Ammon's horn (tissue), 1 donor: ENCODE results near the gene LRPAP1.

Experiments
- DNase-seq: peaks from one replicate; pipeline ENCODE4 v3.0.0-alpha.2; 2016; ENCODE audit warnings: low spot score

The LRPAP1 gene

DNA sequence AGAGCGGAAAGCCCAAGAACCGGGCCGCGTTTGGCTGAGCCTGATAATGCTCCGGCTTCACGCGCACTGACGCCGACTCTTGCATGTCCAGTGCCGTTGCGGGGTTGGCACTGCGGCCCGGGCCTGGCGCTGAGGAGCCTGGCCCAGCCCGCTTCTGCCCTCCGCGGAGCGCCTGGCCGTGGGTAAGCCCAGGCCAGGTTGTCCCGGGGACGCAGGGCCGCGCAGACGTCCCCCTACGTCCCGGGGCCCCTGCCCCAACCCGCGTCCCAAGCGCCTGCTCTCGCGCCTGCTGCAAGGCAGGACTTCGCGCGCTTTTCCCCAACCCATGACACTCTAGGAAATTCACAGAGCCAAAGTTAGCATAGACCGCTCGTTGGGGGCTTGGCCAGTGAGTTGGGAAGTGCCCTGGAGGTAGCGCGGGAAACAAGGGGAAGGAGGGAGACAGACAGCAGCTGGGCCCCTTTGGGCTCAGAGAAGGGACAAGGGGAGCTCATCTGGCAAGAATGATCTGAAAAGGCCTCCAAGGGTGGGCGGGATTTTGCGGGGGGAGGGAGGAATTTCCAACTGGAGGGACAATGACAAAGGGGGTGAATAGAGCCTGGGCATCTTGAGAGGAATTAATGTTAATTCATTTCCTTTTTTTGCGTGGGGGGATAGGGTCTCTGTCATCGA lies 665 bp upstream of the LRPAP1 start:
- no peak for DNase-seq

DNA sequence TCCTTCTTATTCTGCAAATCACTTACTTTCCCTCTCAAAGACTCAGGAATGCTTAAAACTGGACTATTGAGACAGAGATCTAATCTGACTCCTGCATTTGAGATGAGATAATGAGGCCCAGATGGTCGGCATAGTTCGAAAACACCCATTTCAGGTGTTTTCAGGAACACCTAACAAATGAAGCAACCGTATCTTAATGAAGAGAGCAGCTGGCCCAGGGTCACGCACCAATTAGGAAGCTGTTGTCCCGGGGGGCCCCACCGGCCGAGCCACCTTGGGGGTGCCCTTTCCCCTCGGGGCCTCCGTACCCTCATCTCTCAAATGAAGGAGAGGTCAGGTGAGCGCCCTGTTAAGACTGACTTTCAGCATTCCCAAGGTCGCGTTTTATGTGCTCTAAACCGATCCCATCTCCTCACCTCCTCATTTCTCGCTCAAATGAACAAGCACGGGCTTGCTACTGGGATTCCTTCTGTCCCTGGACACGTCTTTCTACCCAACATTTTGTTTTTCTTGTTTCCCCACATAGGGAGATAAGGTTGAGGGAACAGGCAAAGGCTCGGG lies 824 bp downstream of the LRPAP1 start:
- DNase-seq, result no peak

DNA sequence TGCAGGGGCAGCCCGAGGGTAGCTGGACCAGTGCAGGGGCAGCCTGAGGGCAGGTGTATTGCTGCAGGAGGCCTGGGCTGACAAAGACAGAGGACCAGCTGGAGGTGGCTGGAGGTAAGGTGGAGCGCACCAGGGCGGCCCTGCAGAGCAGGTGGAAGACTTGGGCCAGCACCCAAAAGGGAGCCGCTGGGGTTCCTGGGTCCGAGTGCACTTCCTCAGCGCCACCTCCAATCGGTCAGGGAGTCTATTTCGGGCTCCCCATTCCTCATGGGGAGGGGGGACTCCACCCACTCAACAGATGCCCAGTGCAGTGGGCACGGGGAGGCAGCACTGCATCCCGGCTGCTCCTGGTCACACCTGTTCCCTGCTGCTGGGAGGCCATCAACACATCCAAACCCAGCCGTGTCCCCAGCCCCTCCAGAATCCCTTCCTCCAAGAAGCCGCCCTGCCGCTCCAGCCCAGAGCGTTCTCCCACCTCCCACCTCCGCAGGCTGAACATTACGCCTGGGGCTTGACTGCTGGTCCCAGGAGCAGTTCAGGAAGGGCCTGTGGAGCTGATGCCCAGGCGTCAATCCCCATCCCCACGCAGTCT lies 1.5 kb downstream of the LRPAP1 start:
- DNase-seq, result no peak

DNA sequence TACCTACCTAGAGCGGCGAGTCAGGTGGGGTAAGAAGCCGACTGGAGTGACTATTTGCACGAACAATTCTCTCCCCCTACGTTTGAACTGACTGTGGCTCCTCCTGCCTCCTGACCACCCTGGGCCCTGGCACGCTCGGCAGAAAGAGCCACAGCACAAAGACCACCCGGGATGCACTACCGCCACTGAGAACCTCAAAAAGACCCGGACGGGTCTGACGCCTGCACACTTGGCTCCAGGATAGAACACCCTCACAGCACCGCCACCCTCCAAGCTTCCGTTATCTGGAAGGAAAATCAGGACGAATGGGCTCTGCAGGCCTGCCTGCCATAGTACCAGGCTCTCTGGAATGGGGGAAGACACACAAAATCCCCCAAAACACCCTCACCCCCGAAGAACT lies 2.2 kb downstream of the LRPAP1 start:
- DNase-seq, result no peak

DNA sequence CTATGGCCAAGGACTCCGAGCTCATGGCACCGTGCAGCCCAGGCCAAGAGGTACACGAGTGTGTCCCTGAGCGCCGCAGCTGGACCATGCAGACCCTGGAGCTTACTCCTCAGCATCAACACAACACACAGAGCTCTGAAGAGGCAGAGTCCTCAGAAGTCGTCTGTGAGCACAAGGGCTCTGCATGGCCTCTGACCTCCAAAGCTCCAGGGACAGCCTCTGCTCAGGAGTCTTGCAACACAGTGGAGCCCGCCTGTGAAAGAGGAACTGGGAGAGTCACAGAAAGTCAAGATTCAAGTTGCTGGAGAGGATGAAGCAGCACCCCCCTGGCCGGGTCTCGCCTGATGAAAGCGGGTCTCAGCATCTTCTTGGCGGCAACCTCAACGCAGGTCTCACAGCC lies 2.9 kb downstream of the LRPAP1 start:
- DNase-seq, result peak; percentile 66

DNA sequence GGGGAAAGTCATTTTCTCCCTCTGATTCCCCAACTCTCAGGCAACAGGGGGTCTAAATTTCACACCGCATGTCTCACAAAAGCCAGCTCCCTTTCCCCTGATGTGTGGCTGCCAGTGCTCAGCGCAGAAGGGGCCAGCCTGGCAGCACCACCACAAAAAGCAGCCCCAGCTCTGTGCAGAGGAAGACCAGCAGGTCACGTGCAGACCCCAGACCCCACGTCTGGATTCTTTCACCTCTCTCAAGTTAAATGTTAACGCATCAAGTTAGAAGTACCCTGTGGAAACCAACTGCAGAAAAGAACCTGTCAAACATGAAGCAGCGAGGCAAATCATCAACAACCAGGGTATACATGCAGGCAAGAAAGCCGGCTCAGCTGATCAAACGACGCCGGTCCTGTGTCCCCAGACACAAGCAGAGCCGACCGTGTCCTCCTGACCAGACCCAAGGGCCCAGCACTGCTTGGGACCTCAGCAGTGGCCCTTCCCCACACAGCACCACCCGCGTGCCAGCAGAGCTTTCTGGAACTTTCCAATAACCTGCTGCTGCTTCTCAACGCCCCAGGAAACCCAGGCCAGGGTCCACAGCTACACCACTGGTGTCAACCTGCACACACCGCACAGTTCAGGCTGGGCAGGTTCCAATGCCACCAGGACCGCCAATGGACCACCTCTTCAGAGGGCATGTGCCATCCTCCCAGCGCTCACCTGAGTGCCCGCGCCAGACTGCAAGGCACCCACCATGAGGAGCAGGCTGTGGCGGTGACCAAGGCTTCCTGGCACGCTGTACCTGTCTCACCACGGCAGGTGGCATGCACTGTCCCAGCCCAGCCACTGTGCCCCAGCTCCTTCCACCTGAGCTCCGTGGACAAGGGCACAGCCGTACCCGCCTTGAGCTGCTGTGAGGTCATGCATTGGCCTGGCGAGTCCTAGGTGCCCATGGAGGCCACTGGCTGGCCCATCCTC lies 4.0 kb downstream of the LRPAP1 start:
- peak; percentile 2 for DNase-seq

DNA sequence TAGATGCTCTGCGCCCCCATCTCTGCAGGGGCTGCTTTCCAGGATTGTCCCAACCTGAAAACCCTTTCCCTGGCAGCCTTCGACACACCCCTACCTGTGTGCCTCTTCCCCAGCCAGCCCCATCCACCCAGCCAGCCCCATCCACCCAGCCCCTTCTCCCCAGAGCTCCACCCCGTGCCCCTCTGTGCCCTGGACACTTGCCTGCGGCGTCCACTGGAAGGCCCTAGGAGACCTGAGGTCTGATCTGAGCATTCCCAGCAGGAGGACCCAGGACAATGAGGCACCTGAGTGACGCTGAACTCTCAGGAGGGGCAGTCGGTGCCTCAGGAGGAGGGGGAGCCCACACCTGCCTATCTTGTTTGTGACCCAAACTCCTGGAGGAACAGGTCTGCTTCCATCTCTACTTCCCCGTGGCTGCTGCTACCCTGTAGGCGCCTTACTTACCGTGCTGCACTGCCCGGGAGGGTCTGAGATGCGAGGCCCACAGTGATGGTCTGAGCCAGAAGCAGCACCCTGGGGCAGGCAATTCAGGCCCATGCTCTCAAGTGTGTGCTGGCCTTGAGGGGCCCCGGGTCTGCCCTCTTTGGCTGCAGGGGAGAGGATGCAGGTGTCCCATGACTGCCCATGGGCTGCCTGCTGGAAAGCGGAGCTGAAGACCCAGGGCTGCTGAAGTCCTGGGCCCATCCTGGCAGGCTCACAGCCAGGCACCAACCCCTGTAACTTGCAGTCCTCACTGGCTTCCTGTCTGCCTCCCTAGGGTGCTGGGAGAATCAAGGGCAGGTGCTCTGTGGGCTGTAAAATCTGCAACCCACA lies 4.9 kb downstream of the LRPAP1 start:
- no peak for DNase-seq

DNA sequence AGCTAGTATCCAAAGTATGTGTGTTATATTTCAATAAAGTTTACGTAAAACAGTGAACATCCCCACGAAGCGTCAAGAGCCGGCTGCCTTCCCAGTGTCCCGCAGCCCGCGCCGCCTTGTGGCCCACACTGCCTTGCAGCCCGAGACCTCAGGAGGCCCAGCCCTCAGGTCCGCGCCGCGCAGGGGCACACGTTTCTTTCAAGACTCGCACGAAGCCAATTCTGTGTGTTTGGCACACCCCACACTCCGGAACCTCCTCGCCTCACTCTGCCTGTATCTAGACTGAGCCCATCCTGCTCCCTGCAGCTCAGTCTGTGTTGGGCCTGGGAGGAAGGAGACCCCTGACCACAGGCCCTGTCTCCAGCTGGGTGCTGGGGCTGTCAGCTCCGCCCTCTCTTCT lies 5.8 kb downstream of the LRPAP1 start:
- no peak for DNase-seq

DNA sequence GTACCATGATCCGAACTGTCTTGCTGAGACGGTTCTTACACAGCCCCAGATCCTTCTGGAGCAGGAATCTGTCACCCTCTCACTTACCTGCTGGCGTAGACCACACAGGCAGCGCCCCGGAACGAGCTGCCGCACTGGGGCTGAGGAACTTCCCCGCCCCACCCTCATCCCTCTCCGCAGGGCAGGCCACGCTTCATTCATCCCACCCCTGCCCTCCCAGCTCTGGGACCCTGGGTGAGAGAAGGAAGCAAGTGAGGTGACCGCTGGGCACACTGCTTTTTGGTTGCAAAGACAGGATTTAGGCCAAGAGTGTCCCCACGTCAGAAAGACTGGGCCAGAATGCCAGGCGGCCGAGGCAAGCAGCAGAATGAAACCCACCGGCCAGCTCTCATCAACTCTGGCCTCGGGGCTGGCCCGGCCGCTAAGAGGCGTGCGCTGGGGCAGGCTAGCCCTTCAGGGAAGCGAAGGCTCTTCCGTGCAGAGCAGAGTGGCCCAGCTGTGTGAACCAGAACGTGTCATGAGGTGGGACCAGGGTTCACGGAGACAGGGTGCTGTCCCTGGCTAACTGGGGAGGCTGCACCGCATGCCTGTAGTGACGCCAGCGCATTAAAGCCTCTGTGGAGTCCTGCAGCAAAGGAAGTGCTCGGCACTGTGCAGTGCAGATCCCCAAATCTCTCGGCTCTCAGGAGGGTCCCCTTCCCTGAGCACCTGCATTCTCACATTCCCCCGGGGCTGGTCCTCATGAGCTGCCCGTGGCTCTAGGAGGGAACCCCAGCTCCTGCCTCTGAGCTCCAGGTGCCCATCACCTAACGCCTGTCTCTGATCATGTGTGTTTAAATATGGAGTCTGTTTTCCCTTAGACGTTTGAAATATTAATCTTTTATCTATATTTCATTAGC lies 6.4 kb downstream of the LRPAP1 start:
- no peak for DNase-seq

DNA sequence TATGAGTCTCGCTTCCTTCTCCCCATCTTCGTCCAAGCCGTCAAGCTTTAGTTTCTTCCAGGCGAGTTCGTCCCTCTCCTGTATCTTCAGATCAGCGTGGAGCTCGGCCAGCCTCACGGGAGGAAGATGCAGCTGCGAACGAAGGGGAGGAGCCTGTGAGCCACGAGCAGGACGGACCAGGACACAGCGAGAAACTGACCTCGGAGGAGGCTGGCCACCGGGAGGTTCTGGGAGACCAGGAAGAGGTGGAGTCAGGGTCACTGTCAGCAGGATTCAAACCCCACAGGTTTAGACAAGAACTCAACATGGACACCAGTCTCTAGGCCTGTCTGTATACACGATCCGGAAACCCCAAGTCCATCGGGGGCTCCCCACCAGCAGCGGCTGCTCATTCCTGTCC lies 7.3 kb downstream of the LRPAP1 start:
- no peak for DNase-seq

DNA sequence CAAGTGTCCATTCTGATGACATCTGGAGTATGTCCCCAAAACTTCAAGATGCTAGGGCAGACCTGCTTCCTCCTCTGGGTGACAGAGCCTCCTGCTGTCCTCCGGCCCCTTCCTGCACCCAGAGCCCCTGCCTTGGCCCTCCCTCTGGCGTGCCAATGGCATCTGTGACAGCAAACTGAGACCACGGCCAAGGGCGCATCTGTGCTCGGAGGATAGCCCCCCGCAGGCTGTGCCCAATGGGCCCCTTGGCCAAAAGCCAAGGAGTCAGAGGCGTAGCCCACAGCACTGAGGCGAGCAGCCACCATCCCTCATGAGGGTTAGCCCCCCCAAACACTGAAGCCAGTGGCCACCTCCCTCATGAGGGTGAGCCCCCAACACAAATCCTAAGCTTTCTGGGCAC lies 7.9 kb downstream of the LRPAP1 start:
- DNase-seq, result no peak

DNA sequence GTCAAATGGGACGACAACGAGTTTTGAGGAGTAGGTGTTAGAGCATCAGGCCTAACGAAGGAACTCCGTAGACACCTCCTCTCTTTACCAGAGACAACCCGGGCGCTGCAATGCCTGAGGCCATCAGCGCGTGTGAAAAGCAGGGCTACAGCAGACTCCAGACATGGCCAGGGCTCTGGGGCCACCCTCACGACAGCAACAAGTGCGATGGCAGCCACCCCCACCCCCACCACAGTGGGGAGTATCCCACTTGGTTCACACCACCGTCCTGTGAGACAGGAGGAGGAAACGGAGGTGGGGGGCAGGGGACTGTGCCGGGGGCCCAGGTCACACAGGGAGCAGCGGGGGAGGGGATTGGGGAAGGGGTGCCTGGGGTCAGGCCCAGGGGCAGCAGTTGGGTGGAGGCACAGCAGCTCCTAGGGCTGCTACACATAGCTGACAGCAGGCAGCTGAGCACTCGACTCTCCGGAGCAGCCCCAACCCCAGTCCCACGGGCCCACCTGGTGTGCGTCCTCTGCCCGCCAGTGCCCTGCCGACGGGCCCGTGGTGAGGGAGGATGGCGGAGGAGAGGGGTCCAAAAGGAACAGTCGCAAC lies 8.5 kb downstream of the LRPAP1 start:
- DNase-seq, result no peak

DNA sequence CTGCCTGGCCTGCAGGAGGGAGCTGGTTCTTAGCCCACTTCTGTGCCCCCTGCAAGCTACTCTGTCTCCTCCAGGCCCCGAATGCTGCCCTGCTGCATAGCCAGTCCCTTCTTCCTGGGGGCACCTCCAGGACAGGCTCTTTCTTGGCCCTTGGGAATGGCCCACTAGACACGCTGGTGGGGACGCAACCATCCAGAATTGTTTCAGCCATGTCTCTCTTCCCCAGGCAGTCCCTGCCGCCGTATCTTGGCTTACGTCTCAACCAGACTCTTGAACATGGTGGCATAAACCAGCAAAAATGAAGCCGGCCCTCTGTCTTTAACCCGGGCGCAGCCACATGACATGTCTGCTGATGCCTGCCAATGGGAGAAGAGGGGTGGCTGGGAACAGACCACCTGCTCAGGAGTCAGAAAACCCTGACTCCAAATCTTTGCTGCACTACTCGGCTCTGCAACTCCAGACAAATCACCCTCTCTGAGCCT lies 9.0 kb downstream of the LRPAP1 start:
- no peak for DNase-seq

DNA sequence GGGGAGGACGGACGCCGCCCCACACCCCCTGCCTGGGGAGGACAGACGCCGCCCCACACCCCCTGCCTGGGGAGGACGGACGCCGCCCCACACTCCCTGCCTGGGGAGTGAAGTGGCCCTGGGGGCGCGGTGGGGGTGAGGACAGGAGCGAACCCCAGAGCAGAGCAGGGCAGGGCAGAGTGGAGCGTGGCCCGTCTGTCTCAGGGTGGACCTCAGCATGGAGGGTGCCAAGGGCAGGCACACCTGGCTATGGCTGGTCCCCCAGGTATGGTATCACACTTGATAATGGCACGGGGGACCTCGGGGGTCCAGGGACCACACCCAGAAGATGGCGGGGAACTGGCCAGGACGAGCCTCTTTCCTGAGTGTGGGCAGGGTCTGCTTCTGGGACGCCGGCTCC lies 9.6 kb downstream of the LRPAP1 start:
- DNase-seq, result no peak

DNA sequence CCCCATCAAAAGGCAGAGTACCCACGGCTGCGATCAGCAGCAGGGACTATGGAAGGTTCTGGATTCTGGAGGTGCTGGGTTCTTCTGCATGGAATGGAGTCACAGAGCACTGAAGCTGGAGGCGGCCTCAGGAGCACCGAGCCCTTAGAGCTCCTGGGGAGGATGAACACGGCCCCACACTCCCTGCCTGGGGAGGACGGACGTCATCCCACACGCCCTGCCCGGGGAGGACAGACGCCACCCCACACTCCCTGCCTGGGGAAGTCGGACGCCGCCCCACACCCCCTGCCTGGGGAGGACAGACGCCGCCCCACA lies 9.9 kb downstream of the LRPAP1 start:
- DNase-seq, result no peak

DNA sequence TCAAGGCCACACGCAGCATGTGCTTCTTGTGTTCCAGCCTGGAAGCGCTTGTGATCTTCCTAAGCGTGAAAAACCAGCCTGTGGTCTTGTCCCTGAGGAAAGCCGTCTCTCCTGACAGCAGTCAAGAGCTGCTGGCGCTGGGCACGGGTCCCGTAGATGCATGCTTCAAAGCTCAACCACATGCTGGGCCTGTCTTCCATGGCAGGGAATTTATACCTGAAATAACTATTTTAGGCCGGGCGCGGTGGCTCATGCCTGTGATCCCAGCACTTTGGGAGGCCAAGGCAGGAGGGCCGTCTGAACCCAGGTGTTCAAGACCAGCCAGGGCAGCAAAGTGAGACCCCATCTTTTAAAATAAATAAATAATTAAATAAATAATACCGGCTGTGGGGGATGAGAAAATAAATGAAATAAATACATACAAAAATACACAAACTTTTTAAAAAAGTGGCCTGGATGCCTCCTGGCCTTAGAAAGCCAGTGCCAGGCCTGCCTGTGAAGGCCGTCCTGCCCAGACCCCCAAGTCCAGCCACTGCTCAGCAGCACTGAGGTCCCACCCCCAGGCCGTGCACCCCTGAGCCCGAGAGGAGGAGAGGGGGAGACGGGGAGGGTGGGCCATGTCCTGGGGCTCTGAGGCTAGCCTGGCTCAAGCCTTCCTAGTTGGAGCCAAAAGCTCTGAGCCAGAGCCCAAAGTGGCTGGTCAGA lies 10.4 kb downstream of the LRPAP1 start:
- DNase-seq, result no peak

DNA sequence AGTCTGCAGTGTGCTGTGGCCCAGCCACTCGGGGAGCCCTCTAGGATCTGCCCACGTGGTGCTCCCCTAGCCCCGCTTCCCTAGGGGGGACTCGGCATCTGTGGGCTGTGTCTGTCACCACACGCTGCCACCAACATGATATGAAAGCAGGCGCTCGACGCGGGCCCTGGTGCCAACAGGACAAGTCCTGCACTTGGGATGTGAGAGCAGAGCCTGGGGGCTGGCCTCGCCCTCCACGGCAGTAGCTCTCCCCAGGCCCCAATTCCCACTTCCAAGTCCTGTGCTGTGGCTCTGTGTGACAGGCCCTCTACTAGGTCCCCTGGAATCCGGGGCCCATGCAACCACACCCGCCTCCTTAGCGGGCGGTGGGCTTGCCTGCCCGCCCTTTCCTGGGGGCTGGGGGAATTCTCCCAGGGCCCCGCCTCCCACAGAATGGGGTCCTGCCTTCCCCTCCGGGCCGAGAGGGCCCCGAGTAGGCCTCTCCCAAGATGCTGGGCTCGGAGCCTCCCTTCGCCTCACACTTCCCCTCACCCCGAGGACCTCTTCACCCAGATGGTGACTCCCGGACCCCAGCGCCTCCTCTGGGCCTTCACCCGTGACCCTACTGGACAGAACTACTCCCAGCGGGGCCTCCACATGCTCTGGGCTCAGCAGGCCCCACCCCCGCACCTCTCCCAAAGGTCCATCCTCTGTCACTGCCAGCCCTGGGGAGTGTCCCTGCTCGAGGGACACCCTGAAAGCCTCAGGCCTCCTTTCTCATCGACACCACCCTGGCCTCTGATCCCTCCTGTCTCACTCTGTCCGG lies 11.2 kb downstream of the LRPAP1 start:
- DNase-seq, result no peak

DNA sequence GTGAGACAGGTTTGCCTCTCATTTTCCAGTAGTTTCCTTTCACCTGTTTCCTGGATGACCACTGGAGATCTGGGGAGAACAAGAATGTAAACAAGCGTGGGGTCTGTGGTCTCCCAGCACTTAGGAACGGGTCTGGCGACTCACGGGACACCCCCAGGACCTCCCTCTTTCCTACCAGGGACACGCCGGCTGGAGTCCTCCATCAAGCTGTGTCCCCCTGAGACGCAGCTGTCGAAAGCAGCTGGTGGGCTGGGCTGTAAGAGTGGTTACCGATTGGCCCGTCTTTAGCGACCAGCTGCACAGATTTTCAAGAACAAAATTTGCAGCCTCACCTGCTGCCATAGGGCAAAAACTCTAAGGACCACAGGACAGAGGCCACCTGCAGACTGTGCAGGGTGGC lies 11.9 kb downstream of the LRPAP1 start:
- no peak for DNase-seq
